ENCODE data around the gene MIDN. TPM values are rescaled to one million over a fixed set of nuclear protein-coding genes. Genes with fewer than 3 reads are reported as not detected.

MIDN gene
- total and polyA plus RNA-seq, 2 experiments from 2014 or later = 30.1 to 98.4 TPM

DNA sequence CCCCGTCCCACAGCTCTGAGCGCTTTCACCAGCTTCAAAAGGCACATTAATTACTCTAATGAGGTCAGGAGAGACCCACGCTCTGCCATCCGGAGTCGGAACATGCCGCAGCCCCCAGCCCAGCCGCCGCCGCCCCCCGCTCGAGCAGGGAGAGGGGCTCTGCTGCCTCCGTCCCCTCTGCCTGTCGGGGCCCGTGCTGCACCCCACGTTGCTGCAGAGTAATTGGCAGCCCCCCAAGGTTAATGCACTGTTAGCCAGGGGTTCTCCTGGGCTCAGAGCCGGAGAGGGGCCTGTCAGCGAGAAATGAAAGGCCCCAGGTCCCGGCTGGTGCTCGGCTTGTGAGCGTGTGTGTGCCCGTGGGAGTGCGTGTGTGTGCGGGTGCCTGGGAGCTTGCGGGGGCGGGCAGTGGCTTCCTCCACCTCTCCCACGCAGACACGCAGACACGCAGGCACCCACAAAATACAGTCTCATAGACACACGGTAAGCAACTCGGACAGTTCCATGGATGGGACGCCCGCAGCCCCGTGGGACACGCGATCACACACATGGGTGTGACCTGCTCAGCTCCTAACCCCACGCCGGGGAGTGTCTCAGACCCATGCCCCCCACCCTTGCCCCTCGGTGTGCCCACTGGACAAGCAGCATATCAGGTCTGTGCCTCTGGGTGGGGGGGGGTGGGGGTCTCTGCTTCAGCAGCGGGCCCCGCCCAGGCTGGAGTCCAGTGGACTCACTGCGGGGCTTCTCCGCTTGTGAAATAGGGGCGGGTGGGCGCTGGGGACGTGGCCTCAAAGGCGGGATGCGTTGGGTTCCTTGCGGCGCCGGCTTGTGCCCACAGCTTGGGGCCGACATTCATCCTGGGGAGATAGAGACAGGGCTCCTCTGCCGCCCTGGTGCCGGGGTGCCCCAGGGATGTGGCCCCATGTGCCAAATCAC is 32.5 kb downstream of the MIDN start:
- Histone ChIP-seq H3K27ac (no peak overlapping the region), H3K36me3 (replicated peaks; ENCODE audit: insufficient read depth, low read depth) (no peaks in the 10 kb centered on the region), H3K4me1 (ENCODE audit: insufficient read depth) (peaks cover 27% of the 10 kb centered on the region), H3K79me2 (peaks cover 13% of the 10 kb centered on the region), H3K9me3 (ENCODE audit: low read depth) (no peaks in the 10 kb centered on the region), H4K20me1 (ENCODE audit: insufficient read depth, poor library complexity, severe bottlenecking) (no peaks in the 10 kb centered on the region), H3K9me2 (replicated peaks; ENCODE audit: insufficient read depth) (no peaks in the 10 kb centered on the region), H2AFZ (no peak overlapping the region), H3K4me2 (no peak overlapping the region), H3K27me3 (no peaks in the 10 kb centered on the region), H3K4me3 (no peak overlapping the region)
- 94% methylated on average over 38 of the region's 53 CpGs for WGBS (ENCODE audit: low lambda C conversion rate, missing lambda C conversion rate)
- DNase-seq (ENCODE audit: low spot score) = no peak
- TF ChIP-seq, protein P1, sequence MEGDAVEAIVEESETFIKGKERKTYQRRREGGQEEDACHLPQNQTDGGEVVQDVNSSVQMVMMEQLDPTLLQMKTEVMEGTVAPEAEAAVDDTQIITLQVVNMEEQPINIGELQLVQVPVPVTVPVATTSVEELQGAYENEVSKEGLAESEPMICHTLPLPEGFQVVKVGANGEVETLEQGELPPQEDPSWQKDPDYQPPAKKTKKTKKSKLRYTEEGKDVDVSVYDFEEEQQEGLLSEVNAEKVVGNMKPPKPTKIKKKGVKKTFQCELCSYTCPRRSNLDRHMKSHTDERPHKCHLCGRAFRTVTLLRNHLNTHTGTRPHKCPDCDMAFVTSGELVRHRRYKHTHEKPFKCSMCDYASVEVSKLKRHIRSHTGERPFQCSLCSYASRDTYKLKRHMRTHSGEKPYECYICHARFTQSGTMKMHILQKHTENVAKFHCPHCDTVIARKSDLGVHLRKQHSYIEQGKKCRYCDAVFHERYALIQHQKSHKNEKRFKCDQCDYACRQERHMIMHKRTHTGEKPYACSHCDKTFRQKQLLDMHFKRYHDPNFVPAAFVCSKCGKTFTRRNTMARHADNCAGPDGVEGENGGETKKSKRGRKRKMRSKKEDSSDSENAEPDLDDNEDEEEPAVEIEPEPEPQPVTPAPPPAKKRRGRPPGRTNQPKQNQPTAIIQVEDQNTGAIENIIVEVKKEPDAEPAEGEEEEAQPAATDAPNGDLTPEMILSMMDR (IDR thresholded peaks at IDR 0.05; ENCODE audit: poor library complexity) = no peak
- TF ChIP-seq EZH2 (IDR thresholded peaks at IDR 0.05; ENCODE audit: borderline replicate concordance) (no peak), EZH2phosphoT487 (IDR thresholded peaks at IDR 0.05; ENCODE audit: low read depth, severe bottlenecking, unreplicated experiment) (no peak)

DNA sequence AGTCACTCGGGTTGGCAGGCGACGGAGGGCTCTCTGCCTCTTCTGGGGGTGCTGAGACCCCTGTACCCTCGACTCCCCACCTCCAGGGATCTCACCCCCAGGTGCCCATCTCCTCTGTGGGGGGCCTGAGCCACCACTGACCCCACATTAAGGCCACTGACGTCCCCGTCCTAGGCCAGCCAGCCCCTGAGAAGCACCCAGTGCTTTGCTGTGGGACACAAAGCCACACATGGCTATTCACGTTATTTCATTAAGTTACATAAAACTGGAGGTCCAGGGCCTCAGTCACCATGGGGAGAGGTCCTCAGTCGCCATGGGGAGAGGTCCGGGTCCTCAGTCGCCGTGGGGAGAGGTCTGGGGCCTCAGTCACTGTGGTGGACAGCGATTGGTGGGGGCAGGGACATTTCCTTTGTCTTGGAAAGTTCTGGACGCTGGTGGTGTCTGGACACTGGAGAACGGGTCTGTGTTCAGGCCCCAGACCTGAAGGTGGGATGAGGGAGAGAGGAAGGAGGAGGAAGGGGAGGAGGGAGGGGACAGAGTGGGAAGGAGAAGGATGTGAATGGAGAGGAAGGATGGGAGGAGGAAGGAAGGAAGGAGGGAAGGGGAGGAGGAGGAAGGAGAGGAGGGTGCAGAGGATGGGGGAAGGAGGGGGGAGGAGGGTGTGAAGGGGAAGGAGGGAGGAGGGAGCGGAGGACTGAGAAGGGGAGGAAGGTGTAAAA is 33.3 kb downstream of the MIDN start:
- no peaks in the 10 kb centered on the region for H3K9me2 ChIP-seq (replicated peaks; ENCODE audit: insufficient read depth)
- DNase-seq (ENCODE audit: low spot score) = no peak
- no peaks in the 10 kb centered on the region for H3K9me3 ChIP-seq (ENCODE audit: low read depth)
- no peak overlapping the region for H3K4me2 ChIP-seq
- H3K36me3 ChIP-seq (replicated peaks; ENCODE audit: insufficient read depth, low read depth) = no peaks in the 10 kb centered on the region
- no peaks in the 10 kb centered on the region for H3K27me3 ChIP-seq
- no peak overlapping the region for H2AFZ ChIP-seq
- H3K79me2 ChIP-seq = peaks cover 10% of the 10 kb centered on the region
- TF ChIP-seq, protein P1 (IDR thresholded peaks at IDR 0.05; ENCODE audit: poor library complexity) = no peak
- no peak for TF ChIP-seq EZH2 (IDR thresholded peaks at IDR 0.05; ENCODE audit: borderline replicate concordance)
- TF ChIP-seq EZH2phosphoT487 (IDR thresholded peaks at IDR 0.05; ENCODE audit: low read depth, severe bottlenecking, unreplicated experiment) = no peak
- no peak overlapping the region for H3K4me3 ChIP-seq
- peaks cover 23% of the 10 kb centered on the region for H3K4me1 ChIP-seq (ENCODE audit: insufficient read depth)
- no peak overlapping the region for H3K27ac ChIP-seq
- no peaks in the 10 kb centered on the region for H4K20me1 ChIP-seq (ENCODE audit: insufficient read depth, poor library complexity, severe bottlenecking)
- WGBS (ENCODE audit: low lambda C conversion rate, missing lambda C conversion rate) = 77% methylated on average over 13 of the region's 15 CpGs

DNA sequence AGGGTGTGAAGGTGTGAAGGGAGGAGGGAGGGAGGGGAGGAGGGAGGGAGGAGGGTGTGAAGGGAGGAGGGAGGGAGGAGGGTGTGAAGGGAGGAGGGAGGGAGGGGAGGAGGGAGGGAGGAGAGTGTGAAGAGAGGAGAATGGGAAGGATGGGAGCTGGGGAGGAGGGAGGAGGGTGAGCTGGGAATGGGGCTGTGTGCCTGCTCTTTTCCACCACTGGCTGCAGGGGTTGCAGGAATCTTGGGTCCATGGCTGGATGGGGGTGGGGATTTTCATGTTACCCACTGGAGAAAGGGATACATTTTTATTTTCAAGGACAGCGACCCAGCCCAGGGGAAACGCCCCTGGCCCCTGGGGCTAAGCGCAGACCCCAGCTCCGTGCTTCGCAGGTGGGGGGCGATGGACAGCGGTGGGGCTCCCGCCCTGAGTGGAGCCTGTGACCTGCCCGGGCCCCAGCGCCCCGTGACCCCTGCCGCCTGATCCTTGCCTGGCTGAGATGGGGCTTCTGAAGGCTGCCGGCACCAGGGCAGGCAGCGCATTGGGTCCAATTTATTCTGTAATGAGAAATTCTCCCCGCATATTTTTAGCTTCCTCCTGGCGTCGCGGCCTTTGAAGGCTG is 34.3 kb downstream of the MIDN start:
- Histone ChIP-seq H3K9me2 (replicated peaks; ENCODE audit: insufficient read depth) (no peaks in the 10 kb centered on the region), H3K79me2 (peaks cover 14% of the 10 kb centered on the region), H3K36me3 (replicated peaks; ENCODE audit: insufficient read depth, low read depth) (no peaks in the 10 kb centered on the region), H2AFZ (no peak overlapping the region), H3K4me2 (no peak overlapping the region), H4K20me1 (ENCODE audit: insufficient read depth, poor library complexity, severe bottlenecking) (no peaks in the 10 kb centered on the region), H3K27me3 (no peaks in the 10 kb centered on the region), H3K4me3 (no peak overlapping the region), H3K27ac (no peak overlapping the region), H3K9me3 (ENCODE audit: low read depth) (no peaks in the 10 kb centered on the region), H3K4me1 (ENCODE audit: insufficient read depth) (peaks cover 30% of the 10 kb centered on the region)
- TF ChIP-seq EZH2phosphoT487 (IDR thresholded peaks at IDR 0.05; ENCODE audit: low read depth, severe bottlenecking, unreplicated experiment) (no peak), EZH2 (IDR thresholded peaks at IDR 0.05; ENCODE audit: borderline replicate concordance) (no peak)
- WGBS (ENCODE audit: low lambda C conversion rate, missing lambda C conversion rate) = 85% methylated on average over 17 of the region's 18 CpGs
- no peak for DNase-seq (ENCODE audit: low spot score)

Measured in hepatocyte (in vitro differentiated cells).